Ramos (cell line): ENCODE data around the gene SRPRA.
"Not testable (repeated sequence)": the region's sequence is repeated elsewhere in the genome, so short reads cannot be mapped to it uniquely, and the experiment has no call there.

Source experiments
- in situ Hi-C: fragments of 300-500 bp; cut with MboI; formaldehyde crosslinking; loops from one replicate; pipeline ENCODE4 v1.14.3; 2022; ENCODE audit warnings: low sequenced_read_pairs; ENCODE audit not compliant: unreplicated experiment

SRPRA gene, protein sequence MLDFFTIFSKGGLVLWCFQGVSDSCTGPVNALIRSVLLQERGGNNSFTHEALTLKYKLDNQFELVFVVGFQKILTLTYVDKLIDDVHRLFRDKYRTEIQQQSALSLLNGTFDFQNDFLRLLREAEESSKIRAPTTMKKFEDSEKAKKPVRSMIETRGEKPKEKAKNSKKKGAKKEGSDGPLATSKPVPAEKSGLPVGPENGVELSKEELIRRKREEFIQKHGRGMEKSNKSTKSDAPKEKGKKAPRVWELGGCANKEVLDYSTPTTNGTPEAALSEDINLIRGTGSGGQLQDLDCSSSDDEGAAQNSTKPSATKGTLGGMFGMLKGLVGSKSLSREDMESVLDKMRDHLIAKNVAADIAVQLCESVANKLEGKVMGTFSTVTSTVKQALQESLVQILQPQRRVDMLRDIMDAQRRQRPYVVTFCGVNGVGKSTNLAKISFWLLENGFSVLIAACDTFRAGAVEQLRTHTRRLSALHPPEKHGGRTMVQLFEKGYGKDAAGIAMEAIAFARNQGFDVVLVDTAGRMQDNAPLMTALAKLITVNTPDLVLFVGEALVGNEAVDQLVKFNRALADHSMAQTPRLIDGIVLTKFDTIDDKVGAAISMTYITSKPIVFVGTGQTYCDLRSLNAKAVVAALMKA

GRCh38 chr11:126268708-126269579 lies at the start of gene SRPRA, which contains the start of gene FOXRED1:
Gene SRPRA (minus strand): TSS chr11:126268895. CDS start chr11:126268804, 91 bp downstream.
Gene FOXRED1 (plus strand): TSS chr11:126269154. CDS start chr11:126269207, 53 bp downstream.
- in situ Hi-C loops: no loop called here

DNA sequence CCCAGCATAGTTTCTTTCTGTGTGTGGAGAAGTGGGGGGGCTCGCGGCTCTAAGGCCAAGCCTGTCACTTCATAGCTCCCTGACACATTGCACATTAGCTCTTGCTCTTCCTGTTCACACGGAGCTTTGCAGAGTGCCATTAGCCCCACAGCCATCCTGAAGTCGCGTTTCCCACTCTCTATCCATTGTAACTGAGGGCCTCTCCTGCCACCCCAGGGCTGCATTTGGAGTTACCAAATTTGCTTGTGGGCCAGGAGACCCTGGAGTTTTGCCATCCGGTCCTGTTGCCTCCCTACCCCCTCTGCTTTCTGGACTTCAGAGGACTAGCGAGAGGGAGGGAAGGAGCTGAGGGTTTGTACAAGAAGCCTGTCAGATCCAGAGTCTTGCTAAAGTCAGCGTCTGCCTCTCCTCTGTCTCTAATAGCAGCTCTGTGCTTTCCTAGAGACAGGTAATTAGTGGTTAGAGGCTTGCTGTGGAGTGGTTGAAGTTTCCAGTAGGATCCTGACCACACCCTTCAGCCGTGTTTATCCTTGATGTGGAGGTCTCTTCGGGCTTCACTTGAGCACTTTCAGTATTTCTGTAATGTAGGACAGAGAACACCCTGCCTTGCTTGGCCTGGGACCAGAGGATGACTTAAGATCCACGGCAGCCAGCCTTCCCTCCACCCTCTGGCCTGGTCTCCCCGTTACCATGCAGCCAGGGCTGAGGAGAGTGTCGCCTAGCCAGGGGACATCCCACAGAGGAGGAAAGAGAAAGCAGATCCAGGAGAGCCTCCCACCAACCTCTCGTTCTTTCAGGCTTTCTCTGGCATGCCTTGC lies 49.3 kb upstream of the SRPRA start:
- in situ Hi-C loops: no loop called here

- in situ Hi-C loops: no loop called here
Measured at GRCh38 chr11:126317432-126317755, 48.7 kb upstream of the SRPRA start.

DNA sequence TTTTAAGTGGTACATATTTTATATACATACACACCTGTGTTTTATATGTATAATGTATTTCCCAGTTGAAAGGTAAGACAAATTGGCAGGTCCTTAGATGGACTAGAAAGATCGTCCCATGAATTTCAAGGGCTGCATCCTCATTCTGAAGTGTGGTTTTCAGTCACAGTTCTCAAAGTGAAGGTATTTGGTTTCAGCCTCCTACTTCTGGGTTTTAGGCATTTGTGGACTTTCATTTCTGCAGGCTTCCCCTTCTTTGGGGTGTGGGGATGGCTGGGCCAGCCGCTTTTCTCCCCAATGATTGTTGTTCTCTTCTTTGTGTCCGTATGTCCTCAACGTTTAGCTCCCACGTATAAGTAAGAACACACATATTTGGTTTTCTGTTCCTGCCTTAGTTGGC lies 45.1 kb upstream of the SRPRA start:
- in situ Hi-C loops: no loop called here

DNA sequence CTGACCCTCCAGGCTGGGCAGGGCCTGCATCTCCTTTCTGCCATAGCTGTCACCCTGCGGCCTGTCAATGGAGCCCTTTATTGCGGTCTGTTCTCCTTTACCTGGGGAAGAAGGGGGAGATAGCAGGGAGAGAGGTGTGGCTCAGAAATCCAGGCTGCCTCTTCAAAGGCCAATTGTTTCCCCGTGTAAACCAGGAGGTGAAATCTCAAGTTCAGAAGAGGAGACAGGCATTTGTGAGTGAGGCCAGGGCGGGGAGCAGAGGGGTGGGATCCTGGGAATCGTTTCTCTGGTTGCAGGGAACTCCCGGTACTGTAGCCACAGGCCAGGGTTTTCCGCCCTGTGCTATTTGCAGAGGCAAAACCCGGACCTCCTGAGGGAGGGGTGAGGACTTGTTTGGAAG lies 44.3 kb upstream of the SRPRA start:
- in situ Hi-C loops: no loop called here

GRCh38 chr11:126311401-126312291 lies 43.0 kb upstream of the SRPRA start:
- in situ Hi-C loops: no loop called here

GRCh38 chr11:126310992-126311310 lies 42.3 kb upstream of the SRPRA start:
- in situ Hi-C loops: no loop called here

DNA sequence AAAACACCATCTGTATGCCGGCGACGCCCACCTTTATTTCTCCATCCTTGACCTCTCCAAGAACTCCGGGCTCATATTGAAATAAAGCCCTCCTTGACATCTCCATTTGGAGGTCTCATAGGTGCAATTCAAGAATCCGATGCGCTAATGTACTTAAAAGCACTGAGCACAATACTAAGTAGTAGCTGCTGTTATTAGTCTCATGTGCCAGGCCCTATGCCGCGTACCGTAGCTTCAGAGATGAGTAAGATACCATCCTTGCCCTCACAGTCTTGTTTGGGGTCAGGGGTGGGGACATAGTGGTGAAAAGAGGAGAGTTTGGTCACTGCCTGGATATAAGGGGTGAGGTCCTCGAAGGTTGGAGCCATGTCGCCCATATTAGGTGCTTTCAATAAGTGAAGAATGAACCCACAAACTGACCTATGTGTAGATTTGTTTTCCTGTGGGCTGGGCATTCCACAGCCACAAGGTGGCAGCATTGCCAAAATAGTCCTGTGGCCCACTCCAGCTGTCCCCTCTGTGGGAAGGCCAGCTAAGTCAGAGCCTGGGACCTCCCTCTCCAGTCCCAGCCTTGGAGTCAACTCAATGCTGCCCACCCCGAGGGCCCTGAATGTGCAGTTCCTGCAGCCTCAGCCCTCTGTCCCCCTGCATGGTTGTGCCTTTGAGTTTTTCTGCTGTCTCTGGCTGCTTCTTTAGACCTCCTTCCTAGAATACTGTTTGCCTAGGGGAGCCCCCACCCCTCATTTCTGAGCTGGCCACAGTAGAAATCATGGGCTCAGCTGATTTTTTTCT lies 41.7 kb upstream of the SRPRA start:
- in situ Hi-C loops: no loop called here

DNA sequence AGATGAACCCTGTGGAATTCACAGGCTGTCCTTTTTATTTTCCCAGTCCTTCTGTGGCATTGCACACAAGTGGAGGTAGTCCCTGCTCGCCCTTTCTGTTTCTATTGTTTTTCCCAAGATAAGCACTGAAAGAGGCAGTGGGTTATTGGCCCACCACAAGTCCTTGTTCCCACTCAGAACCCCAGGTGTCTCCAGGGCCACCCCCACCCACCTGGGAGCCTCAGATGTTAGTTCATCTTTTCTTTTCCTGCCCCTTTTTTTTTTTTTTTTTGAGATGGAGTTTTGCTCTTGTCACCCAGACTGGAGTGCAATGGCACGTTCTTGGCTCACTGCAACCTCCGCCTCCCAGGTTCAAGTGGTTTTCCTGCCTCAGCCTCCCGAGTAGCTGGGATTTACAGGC lies 40.1 kb upstream of the SRPRA start:
- in situ Hi-C loops: not testable (repeated sequence)

GRCh38 chr11:126308271-126308671 lies 39.6 kb upstream of the SRPRA start:
- in situ Hi-C loops: no loop called here

GRCh38 chr11:126307706-126308105 lies 39.0 kb upstream of the SRPRA start:
- in situ Hi-C loops: no loop called here

GRCh38 chr11:126305699-126306098 lies 37.0 kb upstream of the SRPRA start:
- in situ Hi-C loops: no loop called here

DNA sequence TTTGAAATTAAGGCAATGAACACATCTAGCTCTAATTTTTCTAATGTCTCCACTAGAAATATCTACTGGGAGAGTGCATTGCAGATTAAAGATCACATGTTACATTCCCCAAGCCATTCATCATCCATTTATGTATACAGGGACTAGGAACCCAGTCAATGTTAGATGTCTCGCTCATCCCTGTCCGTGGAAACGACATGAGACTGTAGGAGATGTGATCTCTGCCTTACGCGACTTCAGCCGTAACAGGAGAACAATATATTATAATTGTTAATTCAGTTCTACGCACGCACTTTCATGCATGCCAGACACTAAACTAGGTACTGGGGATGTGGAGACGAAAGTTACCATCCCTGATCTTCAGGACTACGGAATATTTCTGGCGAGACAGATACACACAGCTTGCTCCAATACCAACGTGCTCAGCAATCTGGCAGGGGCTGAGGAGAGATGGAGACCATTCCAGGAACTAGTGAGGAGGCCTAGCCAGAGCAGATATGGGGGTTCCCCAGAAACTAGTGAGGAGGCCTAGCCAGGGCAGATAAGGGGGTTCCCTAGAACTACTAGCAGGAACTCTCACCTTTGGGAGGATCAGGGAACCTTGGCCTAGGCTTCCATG lies 35.9 kb upstream of the SRPRA start:
- in situ Hi-C loops: no loop called here

DNA sequence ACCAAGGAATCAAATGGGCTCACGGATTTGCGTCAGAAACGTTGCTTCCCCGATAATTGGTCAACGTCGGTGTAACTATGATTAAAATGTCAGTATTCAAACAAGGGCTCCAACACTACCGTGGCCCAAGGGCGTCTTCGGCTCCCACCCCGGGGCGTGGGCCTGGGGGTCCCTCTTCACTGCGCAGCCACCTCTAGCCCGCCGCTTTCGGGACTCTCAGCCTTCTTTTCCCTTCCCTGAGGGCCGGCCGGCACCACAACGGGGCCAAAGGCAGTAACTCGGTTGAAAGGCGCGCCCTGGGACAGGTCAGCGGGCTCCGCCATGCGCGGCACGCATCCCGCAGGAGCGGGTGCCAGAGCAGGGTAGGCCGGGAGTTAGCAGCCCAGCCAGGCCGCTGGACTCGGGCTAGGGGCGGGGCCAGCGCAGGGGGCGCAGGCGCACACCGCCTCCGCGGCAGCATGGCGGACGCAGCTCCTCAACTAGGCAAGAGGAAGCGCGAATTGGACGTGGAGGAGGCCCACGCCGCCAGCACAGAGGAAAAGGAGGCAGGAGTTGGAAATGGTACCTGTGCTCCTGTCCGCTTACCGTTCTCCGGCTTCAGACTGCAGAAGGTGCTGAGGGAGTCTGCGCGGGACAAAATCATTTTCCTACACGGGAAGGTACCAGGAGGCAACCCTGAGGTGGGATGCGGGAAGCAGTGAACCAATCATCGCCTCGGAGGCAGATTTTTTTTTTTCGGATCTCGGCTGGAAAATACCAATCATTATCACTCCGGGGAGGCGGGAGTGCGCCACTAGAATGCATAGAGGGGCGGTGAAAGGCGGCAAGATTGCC lies 35.1 kb upstream of the SRPRA start, which contains the start of gene DCPS:
Gene DCPS, plus strand, starts transcription at position 438 of the 834 bp plus-strand sequence. Its CDS starts 21 bp downstream, at position 459.
- in situ Hi-C loops: no loop called here

DNA sequence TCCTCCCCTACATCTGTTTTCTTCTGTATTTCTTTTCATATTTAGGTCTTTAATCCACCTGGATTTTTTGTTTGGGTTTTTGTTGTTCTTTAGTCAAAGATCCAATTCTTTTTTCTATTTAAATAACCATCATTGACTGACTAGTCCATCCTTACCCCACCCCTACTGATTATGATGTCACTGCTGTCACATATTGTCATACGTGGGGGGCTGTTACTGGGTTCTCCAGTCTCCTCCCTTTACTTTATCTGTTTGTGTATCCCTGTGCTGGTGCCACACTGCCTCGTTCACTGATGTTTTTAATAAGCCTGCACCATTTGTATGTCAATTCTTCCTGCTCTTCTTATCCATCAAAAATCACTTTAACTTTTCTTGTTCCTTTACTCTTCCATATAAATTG lies 28.3 kb upstream of the SRPRA start:
- in situ Hi-C loops: no loop called here

- in situ Hi-C loops: no loop called here
Measured at GRCh38 chr11:126293726-126294125, 25.0 kb upstream of the SRPRA start.

DNA sequence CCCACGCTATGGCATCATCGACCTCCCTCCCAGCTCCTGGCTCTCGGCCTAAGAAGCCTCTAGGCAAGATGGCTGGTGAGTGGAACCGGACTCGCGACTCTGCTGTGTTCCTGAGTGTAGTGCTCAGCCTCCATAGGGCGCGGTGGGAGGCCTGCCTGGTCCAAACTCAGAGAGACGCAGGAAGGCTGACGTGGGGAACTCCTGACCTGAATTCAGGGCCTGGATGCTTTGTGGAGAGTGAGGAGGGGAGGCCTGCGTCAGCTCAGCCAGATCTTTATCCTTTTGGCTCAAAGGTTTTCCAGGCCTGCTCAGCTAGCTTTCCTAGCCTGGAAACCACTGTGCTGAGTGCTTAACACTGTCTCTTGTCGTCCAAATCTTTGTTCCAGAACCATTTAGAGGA lies 22.2 kb upstream of the SRPRA start:
- in situ Hi-C loops: no loop called here
